ENCODE results near the gene FHIT. TPM values are rescaled to one million over a fixed set of nuclear protein-coding genes. Genes with fewer than 3 reads are reported as not detected.

The FHIT gene
- total and polyA plus RNA-seq, 4 donors, result 2.6 to 21.3 (median 8.7) TPM

GRCh38 chr3:60932170-60932569, 319.1 kb downstream of the FHIT start:
- ATAC-seq (ENCODE audit: insufficient read depth, low FRiP score) (no peak), DNase-seq (no peak)
- H3K9ac ChIP-seq (ENCODE audit: insufficient read depth in 1 of 2, low read length in 2 of 2), result no peak overlapping the region
- no peak for TF ChIP-seq CTCF (IDR thresholded peaks at IDR 0.05; ENCODE audit: control extremely low read depth, extremely low read depth)
- no peaks in the 10 kb centered on the region for H3K4me1 ChIP-seq (ENCODE audit: control insufficient read depth in 5 of 5, insufficient read depth in 5 of 5, low read length in 5 of 5)
- no peak overlapping the region for H3K4me3 ChIP-seq
- 69 to 81% methylated on average over 2 of the region's 2 CpGs for WGBS, 2 donors
- no peaks in the 10 kb centered on the region for H3K27me3 ChIP-seq (ENCODE audit: control insufficient read depth in 3 of 3, insufficient read depth in 3 of 3, low read length in 2 of 3)
- no peaks in the 10 kb centered on the region for H3K9me3 ChIP-seq (ENCODE audit: control insufficient read depth in 4 of 4, insufficient read depth in 3 of 4, low read length in 3 of 4)
- no peak overlapping the region for H3K27ac ChIP-seq (ENCODE audit: low read depth in 1 of 2, low read length in 1 of 2)
- H3K36me3 ChIP-seq (ENCODE audit: control insufficient read depth in 4 of 4, insufficient read depth in 4 of 4, low read length in 4 of 4), result no peaks in the 10 kb centered on the region

GRCh38 chr3:60931452-60931851, 319.8 kb downstream of the FHIT start:
- Histone ChIP-seq H3K9ac (ENCODE audit: insufficient read depth in 1 of 2, low read length in 2 of 2) (no peak overlapping the region), H3K9me3 (ENCODE audit: control insufficient read depth in 4 of 4, insufficient read depth in 3 of 4, low read length in 3 of 4) (no peaks in the 10 kb centered on the region), H3K36me3 (ENCODE audit: control insufficient read depth in 4 of 4, insufficient read depth in 4 of 4, low read length in 4 of 4) (no peaks in the 10 kb centered on the region), H3K4me3 (no peak overlapping the region), H3K27ac (ENCODE audit: low read depth in 1 of 2, low read length in 1 of 2) (no peak overlapping the region), H3K27me3 (ENCODE audit: control insufficient read depth in 3 of 3, insufficient read depth in 3 of 3, low read length in 2 of 3) (no peaks in the 10 kb centered on the region), H3K4me1 (ENCODE audit: control insufficient read depth in 5 of 5, insufficient read depth in 5 of 5, low read length in 5 of 5) (no peaks in the 10 kb centered on the region)
- ATAC-seq (ENCODE audit: insufficient read depth, low FRiP score) (no peak), DNase-seq (no peak)
- TF ChIP-seq CTCF (IDR thresholded peaks at IDR 0.05; ENCODE audit: control extremely low read depth, extremely low read depth), result no peak
- 84 to 86% methylated on average over 7 of the region's 7 CpGs for WGBS, 2 donors

- WGBS, 2 donors, result 75 to 86% methylated on average over 4 of the region's 4 CpGs
- Histone ChIP-seq H3K27me3 (ENCODE audit: control insufficient read depth in 3 of 3, insufficient read depth in 3 of 3, low read length in 2 of 3) (no peaks in the 10 kb centered on the region), H3K36me3 (ENCODE audit: control insufficient read depth in 4 of 4, insufficient read depth in 4 of 4, low read length in 4 of 4) (no peaks in the 10 kb centered on the region), H3K27ac (ENCODE audit: low read depth in 1 of 2, low read length in 1 of 2) (no peak overlapping the region), H3K9me3 (ENCODE audit: control insufficient read depth in 4 of 4, insufficient read depth in 3 of 4, low read length in 3 of 4) (peaks cover 0 to 5% (median 0%) of the 10 kb centered on the region in 4 donors), H3K4me3 (no peak overlapping the region), H3K9ac (ENCODE audit: insufficient read depth in 1 of 2, low read length in 2 of 2) (no peak overlapping the region), H3K4me1 (ENCODE audit: control insufficient read depth in 5 of 5, insufficient read depth in 5 of 5, low read length in 5 of 5) (peaks cover 0 to 3% (median 0%) of the 10 kb centered on the region in 5 donors)
- ATAC-seq (ENCODE audit: insufficient read depth, low FRiP score) (no peak), DNase-seq (no peak)
- TF ChIP-seq CTCF (IDR thresholded peaks at IDR 0.05; ENCODE audit: control extremely low read depth, extremely low read depth), result no peak
Observed at GRCh38 chr3:60920519-60920918, 330.7 kb downstream of the FHIT start.

- 88 to 96% methylated on average over 2 of the region's 2 CpGs for WGBS, 2 donors
- no peak for TF ChIP-seq CTCF (IDR thresholded peaks at IDR 0.05; ENCODE audit: control extremely low read depth, extremely low read depth)
- no peaks in the 10 kb centered on the region for H3K36me3 ChIP-seq (ENCODE audit: control insufficient read depth in 4 of 4, insufficient read depth in 4 of 4, low read length in 4 of 4)
Observed at GRCh38 chr3:60919296-60919695, 332.0 kb downstream of the FHIT start.

More at GRCh38 chr3:60919296-60919695, 332.0 kb downstream of the FHIT start:
- Histone ChIP-seq H3K9me3 (ENCODE audit: control insufficient read depth in 4 of 4, insufficient read depth in 3 of 4, low read length in 3 of 4) (peaks cover 0 to 5% (median 0%) of the 10 kb centered on the region in 4 donors), H3K27ac (ENCODE audit: low read depth in 1 of 2, low read length in 1 of 2) (no peak overlapping the region), H3K4me3 (no peak overlapping the region), H3K27me3 (ENCODE audit: control insufficient read depth in 3 of 3, insufficient read depth in 3 of 3, low read length in 2 of 3) (no peaks in the 10 kb centered on the region), H3K9ac (ENCODE audit: insufficient read depth in 1 of 2, low read length in 2 of 2) (no peak overlapping the region), H3K4me1 (ENCODE audit: control insufficient read depth in 5 of 5, insufficient read depth in 5 of 5, low read length in 5 of 5) (peaks cover 0 to 3% (median 0%) of the 10 kb centered on the region in 5 donors)
- DNase-seq (no peak), ATAC-seq (ENCODE audit: insufficient read depth, low FRiP score) (no peak)

Data from lung (tissue), 12 donors.